Sciatic nerve (tissue), 2 donors: Measurements from ENCODE around the gene MSI2. TPM values are rescaled to one million over a fixed set of nuclear protein-coding genes. Genes with fewer than 3 reads are reported as not detected.
A peak's percentile ranks its signal among the peaks of the same experiment; 100 is the strongest.
"Not testable (repeated sequence)": the region's sequence is repeated elsewhere in the genome, so short reads cannot be mapped to it uniquely, and the experiment has no call there.

Experiments used
- ATAC-seq: fragments of 200-7000 bp; cut with Tn5 transposase; one replicate; pipeline ENCODE4 v1.9.1; 2020; ENCODE audit warnings: mild to moderate bottlenecking, moderate library complexity
- DNase-seq: peaks from one replicate; pipeline ENCODE4 v3.0.0-alpha.2; 2020; ENCODE audit warnings: low spot score
- intact Hi-C: fragments of 100-400 bp; cut with DNase I; formaldehyde crosslinking; loops from one replicate; pipeline ENCODE4 v1.14.2; 2022
- total RNA-seq: library from RNA; stranded (reverse); fragmentation: NEBNext Ultra II Directional; extraction: Animal tissue kit (Norgen Biotek cat#: 25700); gene quantifications from one replicate; pipeline ENCODE4 v1.2.1, GENCODE V29; 2021
- donor health status: DM: no; HTN: no; CAD: no.
- donor health status: DM: no; HTN: no; CAD: no.

MSI2 gene
- total RNA-seq = 25.2 TPM

DNA sequence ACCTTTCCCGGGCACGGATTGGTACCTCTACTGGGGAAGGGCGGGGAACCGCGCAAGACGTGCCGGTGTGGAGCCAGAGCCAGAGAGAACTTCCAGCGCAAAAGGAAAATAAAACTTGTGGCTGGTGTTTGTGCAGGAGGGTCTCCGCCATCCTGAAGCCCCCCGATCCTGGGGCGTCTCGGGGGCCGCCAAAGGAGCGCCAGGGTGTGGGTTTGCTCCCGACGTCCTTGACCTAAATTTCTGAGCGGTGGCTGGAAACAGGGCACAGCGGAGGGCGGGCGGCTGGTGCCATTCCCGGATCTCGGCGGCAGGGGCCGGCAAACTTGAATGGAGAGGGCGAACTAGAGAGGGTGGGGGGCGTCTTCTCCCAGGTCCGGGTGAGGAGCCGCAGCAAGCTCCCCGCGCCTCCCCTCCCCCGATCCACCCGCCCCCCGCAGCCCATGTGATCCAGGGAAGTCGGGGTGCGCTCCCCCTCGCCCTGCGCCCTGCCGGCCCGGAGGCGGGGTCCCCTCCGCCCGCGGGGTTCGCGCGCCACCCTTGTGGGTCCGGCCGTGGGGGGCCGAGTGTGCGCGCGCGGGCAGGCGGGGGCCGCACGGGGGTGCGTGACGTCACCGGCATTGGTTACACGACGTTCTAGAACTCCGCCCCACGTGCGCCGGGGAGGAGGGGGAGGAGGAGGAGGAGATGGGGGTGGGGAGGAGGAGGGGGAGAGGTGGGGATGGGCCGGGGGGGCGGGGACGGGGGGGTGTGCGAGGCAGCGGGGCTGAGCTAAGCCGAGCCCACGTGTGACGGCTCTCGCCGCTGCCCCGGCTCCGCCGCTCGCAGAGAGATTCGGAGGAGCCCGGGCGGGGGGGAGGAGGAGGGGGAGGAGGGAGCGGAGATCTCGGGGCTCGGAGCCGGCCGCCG is at the start of gene MSI2:
Gene MSI2, plus strand, starts transcription at position 748 of the 906 bp plus-strand sequence. CDS start 220 bp downstream, outside the sequence.
- intact Hi-C loops = no loop called here
- ATAC-seq = peak; percentile 95
- peak; percentile 96 for DNase-seq

DNA sequence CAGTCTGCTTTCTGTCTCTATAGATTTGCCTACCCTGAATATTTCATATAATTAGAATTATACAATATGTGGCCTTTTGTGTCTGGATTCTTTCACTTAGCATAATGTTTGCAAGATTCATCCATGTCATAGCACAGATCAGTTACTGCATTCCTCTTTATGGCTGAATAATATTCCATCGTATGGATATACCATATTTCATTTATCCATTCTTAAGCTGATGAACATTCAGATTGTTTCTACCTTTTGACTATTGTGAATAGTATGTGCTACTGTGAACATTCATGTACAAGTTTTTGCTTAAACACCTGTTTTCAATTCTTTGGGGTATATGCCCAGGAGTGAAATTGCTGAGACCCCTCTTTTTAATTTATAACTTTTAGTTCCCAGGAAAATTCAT is 49.4 kb upstream of the MSI2 start:
- no peak for DNase-seq
- intact Hi-C loops = no loop called here
- ATAC-seq = no peak

DNA sequence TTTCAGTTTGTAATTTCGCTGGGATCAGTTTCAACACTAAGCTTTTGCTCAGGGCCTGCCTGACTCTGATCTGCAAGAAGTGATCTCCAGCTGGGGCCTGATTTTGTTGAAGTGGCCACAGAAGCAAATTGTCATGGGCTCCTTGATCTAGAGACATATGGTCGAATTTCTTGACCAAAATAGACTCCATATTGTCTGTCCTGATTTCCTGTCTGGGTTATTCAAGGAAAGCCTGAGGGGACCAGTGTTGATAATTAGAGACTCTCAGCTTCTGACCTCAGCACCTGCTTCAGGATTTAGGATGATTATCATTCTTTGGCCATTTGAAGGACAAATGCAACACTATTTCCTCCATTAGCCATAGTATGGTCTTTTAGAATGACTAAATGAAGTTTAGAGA is 48.9 kb upstream of the MSI2 start:
- no peak for DNase-seq
- intact Hi-C loops = no loop called here
- ATAC-seq = no peak

DNA sequence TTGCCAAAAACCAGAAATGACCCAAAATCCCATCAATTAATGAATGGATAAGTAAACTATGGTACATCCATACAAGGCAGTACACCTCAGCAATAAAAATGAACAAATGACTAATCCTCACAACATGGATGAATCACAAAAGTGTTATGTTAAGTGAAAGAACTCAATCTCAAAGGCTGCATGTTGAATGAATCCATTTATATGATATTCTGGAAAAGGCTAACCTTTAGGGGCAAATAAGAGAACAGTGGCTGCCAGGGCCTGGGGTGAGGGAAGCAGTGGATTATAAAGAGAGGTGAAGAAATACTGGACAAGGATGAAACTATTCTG is 46.1 kb upstream of the MSI2 start:
- ATAC-seq (no peak), DNase-seq (no peak)
- intact Hi-C loops = no loop called here

DNA sequence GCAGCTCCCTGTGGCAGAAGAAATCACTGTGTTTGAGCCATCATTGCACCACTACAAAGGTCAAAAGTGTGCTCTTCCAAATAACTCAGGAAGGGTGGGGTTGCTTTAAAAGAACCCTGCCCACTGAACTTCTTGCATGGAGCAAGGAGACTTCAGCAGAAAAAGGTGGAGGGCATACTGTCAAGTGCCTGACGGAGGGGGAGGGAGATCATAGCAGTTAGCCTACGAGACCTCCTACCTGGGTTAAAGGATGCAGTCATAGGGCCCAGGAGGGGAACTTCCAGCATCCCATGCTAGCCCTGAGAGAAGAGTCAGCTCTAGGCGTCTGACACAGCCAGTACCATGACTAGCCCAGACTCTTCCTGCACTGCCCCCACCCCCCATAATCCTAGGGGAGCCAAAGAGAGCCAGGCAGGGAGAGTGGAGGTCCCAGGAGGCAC is 45.3 kb upstream of the MSI2 start:
- intact Hi-C loops = no loop called here
- ATAC-seq = no peak
- DNase-seq = no peak

DNA sequence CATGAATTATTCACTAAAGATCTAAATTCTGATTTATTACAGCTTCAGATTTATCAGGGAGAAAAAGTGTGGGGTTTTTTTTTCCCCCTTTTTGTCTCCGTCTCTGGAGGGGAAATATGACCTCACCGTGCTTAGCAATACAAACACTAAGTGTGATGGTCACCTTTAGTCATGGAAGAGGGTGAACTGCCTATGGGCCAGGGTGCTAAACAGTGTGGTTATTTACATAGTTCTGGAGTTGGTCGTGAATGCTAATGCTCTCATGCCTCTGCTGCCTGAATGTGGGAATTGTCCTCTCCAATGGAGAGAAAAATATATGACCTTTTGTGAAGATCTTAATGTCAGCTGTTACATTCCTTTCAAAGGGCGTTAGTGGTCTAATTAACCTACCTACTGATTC is 44.8 kb upstream of the MSI2 start:
- intact Hi-C loops = no loop called here
- DNase-seq (no peak), ATAC-seq (no peak)

DNA sequence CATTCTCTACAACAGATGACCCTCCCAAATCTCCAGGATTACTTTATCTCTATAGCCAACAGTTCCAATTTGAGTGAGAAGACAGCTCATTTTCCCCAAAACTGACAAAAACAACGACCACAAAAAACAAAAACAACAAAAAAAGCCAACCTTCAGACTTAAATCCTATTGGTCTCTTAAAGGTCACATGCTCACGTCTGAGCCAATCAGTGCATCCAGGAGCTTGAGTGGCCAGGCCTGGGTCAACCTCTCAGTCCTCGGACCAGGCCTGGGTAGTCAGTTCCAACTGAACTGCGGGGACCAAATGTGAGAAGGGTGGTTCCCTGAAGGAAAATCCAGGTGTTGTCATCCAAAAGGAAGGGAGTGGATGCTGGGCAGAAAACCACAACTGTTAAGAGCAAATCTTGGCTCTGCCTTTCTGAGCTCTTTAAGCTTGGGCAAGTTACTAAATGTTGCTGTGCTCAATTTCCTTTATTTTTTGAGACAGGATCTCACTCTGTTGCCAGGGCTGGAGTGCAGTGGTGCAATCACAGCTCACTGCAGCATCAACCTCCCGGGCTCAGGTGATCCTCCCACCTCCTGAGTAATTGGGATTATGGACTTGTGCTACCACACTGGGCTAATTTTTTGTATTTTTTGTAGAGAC is 43.0 kb upstream of the MSI2 start:
- DNase-seq (no peak), ATAC-seq (no peak)
- intact Hi-C loops = no loop called here

DNA sequence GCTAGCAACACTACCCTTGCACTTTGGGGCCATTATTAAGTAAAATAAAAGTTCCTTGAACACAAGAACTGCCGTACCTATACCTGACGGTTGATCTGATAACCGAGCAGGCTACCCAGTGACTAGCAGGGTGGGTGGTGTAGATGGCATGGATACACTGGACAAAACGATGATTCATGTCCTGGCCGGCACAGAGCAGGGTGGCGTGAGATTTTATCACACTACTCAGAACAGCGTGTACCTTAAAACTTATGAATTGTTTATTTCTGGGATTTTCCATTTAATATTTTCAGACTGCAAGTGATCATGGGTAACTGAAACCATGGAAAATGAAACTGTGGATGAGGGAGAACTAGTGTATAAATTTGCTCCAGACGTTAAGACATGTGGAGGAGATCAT is 41.0 kb upstream of the MSI2 start:
- no peak for DNase-seq
- intact Hi-C loops = no loop called here
- no peak for ATAC-seq

DNA sequence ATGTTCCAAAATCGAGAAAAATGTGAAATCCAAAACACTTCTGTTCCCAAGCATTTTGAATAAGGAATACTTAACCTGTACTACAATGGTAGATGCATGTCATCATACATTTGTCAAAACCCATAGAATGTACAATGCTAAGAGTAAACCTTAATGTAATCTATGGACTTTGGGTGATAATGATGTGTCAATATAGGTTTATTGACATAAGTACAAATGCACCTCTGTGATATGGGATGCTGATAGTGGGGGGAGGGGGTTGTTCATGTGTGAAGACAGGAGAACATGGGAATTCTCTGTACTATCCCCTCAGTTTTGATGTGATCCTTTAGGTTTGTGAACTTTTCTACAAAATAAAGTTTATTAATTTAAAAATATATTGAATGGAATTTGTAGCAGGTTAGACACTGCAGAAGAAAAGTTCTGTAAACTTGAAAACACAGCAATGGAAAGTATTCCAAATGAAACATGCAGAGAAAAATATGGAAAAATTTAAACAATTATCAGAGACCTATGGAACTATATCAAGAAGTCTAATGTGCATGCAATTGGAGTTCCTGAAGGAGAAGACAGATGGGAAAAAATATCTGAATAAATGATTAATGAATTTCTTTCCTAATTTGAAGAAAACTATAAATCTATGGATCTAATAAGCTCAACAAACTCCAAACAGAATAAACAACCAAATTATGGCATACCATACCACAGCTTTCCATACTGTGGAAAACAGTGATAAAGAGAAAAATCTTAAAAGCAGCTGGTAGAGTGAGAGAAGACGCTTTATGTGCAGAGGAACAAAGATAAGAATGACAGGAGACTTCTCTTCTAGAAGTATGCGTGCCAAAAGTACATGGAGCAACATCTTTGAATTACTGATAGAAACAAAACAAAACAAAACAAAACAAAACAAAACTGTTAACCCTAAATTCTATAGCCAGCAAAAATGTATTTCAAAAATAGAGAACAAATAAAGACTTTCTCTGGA is 34.7 kb upstream of the MSI2 start:
- ATAC-seq (no peak), DNase-seq (no peak)
- intact Hi-C loops = no loop called here

DNA sequence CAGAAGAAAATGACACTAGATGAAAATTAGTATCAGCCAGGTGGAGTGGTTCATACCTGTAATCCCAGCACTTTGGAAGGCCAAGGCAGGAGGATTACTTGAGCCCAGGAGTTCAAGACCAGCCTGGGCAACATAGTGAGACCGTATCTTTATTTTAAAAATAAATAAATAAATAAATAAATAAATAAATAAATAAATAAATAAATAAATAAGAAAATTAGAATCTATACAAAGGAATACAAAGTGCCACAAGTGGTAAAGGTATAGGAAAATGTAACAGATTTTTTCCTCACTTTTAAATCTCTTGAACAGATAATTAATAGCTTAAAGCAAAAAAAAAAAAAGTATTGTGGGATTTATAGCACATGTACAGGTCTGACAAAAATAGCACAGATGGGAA is 33.9 kb upstream of the MSI2 start:
- ATAC-seq, DNase-seq, intact Hi-C loops: not testable (repeated sequence)

DNA sequence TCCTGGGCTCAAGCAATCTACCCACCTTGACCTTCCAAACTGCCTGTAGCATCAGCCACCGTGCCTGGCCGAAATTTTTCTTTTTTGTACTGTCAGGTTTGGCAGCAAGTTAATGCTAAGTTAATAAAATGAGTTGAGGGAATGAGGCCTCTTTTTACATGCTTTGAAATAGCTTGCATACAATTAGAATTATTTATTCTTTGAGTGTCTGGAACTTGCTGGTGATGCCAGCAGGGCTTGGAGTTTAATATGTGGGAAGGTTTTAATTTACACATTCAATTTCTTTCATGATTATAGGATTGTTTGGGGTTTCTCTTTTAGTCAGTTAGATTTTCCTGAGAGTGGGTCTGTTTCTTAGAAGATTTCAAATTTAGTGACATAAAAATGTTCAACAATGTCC is 31.2 kb upstream of the MSI2 start:
- no peak for ATAC-seq
- intact Hi-C loops = loop anchor here (5.0 kb wide), 1 partner anchor 488 kb away; no protein-coding TSS in a partner anchor
- DNase-seq = no peak

DNA sequence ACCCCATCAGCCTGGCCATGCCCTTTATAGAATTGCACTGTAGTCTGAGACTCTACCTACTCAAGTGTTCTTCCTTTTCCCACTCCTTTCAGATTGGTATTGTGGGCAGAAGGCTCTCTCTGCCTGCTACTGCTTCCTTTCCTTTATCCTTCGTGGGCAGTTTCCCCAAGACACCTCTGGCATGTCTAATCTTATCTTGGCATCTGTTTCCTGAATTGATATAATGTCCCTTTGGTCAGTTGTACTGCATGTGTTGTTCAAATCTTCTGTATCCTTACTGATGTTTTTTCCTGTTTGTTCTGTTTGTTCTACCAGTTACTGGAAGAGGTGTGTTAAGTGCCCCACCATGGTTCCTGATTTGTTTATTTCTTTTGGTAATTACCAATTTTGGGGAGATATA is 29.5 kb upstream of the MSI2 start:
- ATAC-seq (no peak), DNase-seq (no peak)
- intact Hi-C loops = loop anchor here (5.0 kb wide), 1 partner anchor 489 kb away; no protein-coding TSS in a partner anchor

DNA sequence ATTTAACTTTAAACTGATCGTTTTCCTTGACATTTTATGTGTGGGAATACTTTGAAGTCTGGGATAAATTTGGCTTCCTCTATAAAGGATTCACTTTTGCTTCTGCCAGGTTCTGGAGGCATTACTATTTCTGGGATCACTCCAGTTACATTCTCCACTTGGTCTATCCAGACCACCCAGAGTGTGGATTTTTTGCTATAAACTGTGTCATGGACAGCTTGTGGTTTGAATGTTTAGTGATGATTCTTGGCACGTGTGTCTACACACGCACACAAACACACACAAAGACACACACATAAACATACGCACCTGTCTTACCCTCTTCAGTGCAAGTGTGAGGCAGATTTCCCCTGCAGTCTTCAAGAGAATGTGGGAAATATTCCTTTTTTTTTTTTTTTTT is 27.4 kb upstream of the MSI2 start:
- ATAC-seq (no peak), DNase-seq (no peak)
- intact Hi-C loops = loop anchor here (5.0 kb wide), 1 partner anchor 492 kb away; no protein-coding TSS in a partner anchor

DNA sequence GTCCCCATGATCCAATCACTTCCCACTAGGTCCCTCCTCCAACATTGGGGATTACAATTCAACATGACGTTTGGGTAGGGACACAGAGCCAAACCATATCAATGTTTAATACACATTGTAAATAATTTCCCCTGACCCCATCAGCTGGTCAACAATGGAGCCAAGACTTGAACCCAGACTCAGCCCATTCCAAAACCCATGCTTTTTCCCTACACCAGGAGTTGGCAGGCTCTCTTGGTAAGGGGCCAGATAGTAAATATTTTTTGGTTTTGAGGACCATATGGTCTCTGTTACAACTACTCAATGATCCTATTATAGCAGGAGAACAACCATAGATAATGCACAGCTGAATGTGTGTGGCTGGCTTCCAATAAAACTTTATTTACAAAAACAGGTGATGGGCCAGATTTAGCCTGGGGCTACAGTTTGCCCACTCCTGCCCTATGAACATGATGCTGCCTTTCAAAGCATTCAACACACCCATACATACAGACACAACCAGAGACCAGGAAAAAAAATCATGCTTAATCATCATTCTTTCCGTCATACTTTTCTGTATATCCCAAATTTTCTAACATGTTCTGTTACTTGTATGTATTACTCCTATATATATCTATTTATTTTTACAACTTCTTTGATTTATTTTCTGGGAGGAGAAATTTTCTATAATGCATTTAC is 22.1 kb upstream of the MSI2 start:
- DNase-seq (no peak), ATAC-seq (no peak)
- intact Hi-C loops = no loop called here

DNA sequence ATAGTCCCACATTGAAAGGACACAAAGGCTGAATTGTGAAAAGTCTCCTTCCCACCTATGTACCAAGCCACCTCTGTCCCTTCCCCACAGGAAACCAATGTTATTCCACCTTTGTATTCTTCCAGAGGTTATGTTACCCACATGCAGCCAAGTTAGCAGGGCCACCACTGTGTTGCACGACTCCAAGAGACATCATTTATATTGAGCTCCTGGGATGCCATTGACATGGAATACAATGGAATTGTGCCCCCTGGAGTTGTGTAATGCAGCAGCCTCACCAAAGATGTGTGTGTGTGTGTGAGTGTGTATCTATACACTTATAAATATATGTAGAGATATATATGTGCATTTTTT is 21.6 kb upstream of the MSI2 start:
- intact Hi-C loops = no loop called here
- DNase-seq = no peak
- ATAC-seq = no peak

DNA sequence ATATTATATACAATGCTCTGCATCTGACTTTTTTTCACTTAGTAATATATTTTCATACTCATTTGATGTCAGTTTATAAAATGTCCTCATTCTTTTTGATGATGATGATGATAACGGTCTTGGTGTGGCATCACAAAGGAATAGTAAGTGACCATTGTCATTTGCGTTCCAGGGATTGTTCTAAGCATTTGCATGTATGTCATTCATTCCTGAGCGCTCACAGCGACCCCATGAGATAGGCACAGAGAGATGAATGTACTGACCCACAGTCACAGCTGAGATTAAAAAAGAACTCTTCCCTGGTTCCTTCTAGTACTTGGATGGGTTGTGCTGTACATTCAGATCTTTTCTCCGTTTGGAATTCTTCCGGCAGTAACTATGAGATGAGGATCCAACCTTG is 21.2 kb upstream of the MSI2 start:
- no peak for ATAC-seq
- intact Hi-C loops = no loop called here
- no peak for DNase-seq

DNA sequence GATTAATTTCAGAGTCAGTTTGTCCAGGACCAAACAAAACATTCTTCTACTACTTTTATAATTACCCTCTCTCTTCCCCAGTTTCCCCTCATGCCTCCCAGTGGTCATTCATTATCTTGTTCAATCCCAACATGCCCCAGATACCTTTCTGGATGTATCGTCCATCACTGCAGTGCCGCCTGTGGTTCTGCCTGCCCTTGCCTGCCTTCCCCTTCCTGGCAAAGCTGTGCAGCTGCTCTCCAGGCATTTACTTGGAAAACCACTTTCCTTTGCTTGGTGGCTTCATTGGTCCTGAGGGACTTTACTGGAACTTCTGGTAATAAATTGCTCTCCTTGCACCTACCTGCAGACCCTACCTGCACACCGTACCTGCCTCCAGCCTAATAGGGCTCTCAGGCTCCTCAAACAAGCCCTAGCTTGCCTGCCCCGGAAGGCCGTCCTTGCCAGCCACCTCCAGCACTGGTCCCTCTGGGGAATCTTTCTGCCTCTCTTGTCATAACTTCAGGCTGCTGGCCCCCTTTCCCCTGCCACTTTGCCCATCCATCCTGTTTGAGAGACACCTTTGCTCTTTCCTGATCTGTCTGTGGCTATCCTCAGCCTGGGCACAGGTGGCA is 19.5 kb upstream of the MSI2 start:
- ATAC-seq (no peak), DNase-seq (no peak)
- intact Hi-C loops = no loop called here

DNA sequence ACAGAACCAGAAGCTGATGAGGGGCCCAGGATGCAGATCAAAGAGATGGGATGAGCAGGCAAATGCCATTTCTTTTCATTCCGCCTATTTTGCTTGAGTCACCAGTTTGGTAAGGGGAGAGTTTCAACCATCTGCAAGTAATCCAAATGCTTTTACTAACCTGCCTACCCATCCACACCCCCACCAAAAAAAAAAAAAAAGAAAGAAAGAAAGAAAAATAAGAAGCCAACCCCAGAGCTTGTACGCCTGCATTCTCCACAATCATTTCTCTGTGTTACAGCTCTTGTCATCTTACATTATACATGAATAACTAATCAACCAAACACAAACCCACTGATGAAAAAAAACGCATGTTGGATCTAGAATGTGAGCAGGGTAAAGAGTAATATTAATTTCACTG is 15.7 kb upstream of the MSI2 start:
- ATAC-seq = no peak
- DNase-seq = no peak
- intact Hi-C loops = no loop called here

DNA sequence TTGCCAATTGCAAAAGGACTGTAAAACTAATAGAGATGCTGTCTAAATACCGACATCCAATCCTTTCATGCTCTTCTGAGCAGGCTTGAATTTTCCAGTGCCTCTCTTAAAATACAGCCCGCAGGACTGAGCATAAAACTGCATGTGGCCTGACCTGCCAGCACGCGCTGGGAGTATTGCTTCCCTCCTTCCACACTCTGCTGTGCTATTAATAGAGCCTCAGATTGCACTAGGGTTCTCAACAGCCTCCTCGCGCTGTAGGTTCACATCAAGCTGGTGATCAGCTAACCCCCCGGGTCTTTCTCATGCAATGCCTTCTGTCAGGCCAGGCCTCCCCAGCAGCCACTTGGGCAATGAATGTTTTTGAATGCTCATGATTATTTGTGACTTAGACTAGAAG is 14.2 kb upstream of the MSI2 start:
- ATAC-seq (no peak), DNase-seq (no peak)
- intact Hi-C loops = no loop called here
